Measurements from ENCODE around the gene PDAP1. TPM values are rescaled to one million over a fixed set of nuclear protein-coding genes. Genes with fewer than 3 reads are reported as not detected.

PDAP1 gene
- total and polyA plus RNA-seq, 10 of the 15 experiments (the other 5 are each of a cell fraction or from before 2014, with no cell fraction given): 6.6 to 200 (median 87.7) TPM

DNA sequence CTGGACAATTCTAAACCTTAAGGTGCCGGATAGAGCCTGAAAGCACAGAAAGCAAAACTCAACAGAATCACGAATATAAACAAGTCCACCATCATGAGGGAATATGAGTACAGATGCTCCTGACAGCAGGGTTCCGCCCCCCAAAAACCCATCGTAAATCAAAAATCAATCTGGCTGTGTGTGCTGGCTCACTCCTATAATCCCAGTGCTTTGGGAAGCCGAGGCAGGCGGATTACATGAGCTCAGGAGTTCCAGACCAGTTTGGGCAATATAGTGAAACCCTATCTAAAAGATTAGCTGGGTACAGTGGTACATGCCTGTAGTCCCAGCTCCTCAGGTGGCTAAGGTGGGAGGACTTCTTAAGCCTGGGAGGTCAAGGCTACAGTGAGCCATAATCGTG is 12.6 kb upstream of the PDAP1 start:
- 87% methylated on average over 7 of the region's 7 CpGs for WGBS (ENCODE audit: insufficient coverage, insufficient replicate concordance, low lambda C conversion rate, missing lambda C conversion rate)
- H3K27ac ChIP-seq (ENCODE audit: control insufficient read depth, insufficient read depth): no peak overlapping the region
- TF ChIP-seq EED (IDR thresholded peaks at IDR 0.05; ENCODE audit: low read depth) (no peak), SRF (IDR thresholded peaks at IDR 0.05; ENCODE audit: low read depth in 2 of 2, low read length in 2 of 2) (no peak), MTA3 (IDR thresholded peaks at IDR 0.05; ENCODE audit: borderline replicate concordance, low read length) (no peak), SUZ12 (IDR thresholded peaks at IDR 0.05; ENCODE audit: unreplicated experiment) (no peak), YBX1 (IDR thresholded peaks at IDR 0.05) (no peak), ZNF207 (IDR thresholded peaks at IDR 0.05; ENCODE audit: borderline replicate concordance) (no peak), BRCA1 (IDR thresholded peaks at IDR 0.05; ENCODE audit: low read depth, low read length) (no peak), HCFC1 (IDR thresholded peaks at IDR 0.05; ENCODE audit: low read length) (no peak), POLR2A (IDR thresholded peaks at IDR 0.05; ENCODE audit: low read depth, low read length) (no peak)
- TF ChIP-seq, protein P1, sequence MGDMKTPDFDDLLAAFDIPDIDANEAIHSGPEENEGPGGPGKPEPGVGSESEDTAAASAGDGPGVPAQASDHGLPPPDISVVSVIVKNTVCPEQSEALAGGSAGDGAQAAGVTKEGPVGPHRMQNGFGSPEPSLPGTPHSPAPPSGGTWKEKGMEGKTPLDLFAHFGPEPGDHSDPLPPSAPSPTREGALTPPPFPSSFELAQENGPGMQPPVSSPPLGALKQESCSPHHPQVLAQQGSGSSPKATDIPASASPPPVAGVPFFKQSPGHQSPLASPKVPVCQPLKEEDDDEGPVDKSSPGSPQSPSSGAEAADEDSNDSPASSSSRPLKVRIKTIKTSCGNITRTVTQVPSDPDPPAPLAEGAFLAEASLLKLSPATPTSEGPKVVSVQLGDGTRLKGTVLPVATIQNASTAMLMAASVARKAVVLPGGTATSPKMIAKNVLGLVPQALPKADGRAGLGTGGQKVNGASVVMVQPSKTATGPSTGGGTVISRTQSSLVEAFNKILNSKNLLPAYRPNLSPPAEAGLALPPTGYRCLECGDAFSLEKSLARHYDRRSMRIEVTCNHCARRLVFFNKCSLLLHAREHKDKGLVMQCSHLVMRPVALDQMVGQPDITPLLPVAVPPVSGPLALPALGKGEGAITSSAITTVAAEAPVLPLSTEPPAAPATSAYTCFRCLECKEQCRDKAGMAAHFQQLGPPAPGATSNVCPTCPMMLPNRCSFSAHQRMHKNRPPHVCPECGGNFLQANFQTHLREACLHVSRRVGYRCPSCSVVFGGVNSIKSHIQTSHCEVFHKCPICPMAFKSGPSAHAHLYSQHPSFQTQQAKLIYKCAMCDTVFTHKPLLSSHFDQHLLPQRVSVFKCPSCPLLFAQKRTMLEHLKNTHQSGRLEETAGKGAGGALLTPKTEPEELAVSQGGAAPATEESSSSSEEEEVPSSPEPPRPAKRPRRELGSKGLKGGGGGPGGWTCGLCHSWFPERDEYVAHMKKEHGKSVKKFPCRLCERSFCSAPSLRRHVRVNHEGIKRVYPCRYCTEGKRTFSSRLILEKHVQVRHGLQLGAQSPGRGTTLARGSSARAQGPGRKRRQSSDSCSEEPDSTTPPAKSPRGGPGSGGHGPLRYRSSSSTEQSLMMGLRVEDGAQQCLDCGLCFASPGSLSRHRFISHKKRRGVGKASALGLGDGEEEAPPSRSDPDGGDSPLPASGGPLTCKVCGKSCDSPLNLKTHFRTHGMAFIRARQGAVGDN (IDR thresholded peaks at IDR 0.05): no peak
- TF ChIP-seq, protein P2, sequence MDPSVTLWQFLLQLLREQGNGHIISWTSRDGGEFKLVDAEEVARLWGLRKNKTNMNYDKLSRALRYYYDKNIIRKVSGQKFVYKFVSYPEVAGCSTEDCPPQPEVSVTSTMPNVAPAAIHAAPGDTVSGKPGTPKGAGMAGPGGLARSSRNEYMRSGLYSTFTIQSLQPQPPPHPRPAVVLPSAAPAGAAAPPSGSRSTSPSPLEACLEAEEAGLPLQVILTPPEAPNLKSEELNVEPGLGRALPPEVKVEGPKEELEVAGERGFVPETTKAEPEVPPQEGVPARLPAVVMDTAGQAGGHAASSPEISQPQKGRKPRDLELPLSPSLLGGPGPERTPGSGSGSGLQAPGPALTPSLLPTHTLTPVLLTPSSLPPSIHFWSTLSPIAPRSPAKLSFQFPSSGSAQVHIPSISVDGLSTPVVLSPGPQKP (IDR thresholded peaks at IDR 0.05; ENCODE audit: low read depth, low read length): no peak
- no peak overlapping the region for H3K4me2 ChIP-seq (ENCODE audit: control insufficient read depth, insufficient read depth)
- in situ Hi-C loops (cut with MboI) (no loop called here), intact Hi-C loops (cut with micrococcal nuclease; ENCODE audit: unreplicated experiment) (no loop called here)
- no peak for ATAC-seq
- H3K27me3 ChIP-seq (replicated peaks in 1 of 2; ENCODE audit: control insufficient read depth in 2 of 2, insufficient read depth in 2 of 2, low read length in 1 of 2): no peaks in the 10 kb centered on the region
- no peak overlapping the region for H3K4me3 ChIP-seq
- FAIRE-seq: no peak
- no peak overlapping the region for H3K9ac ChIP-seq (ENCODE audit: control insufficient read depth, insufficient read depth, low read length)
- H3K79me2 ChIP-seq (ENCODE audit: control insufficient read depth, insufficient read depth, low read length): no peaks in the 10 kb centered on the region
- no peaks in the 10 kb centered on the region for H4K20me1 ChIP-seq (ENCODE audit: control insufficient read depth, insufficient read depth)
- H3K9me3 ChIP-seq (replicated peaks; ENCODE audit: control insufficient read depth, insufficient read depth, low read length): no peaks in the 10 kb centered on the region
- ChIA-PET SMC1A (ENCODE audit: uncharacterized antibody, unreplicated experiment) (interaction anchor here (1.5 kb wide), 1 partner anchor 15 kb away, joined by 4 read pairs; no protein-coding TSS in a partner anchor), CTCF (no interaction called here), RAD21 (ENCODE audit: unreplicated experiment) (no interaction called here), POLR2A (interaction anchor here (0.7 kb wide), 1 partner anchor 352 kb away, joined by 4 read pairs; no protein-coding TSS in a partner anchor)
- H3K4me1 ChIP-seq (ENCODE audit: control insufficient read depth, insufficient read depth, low read length): no peaks in the 10 kb centered on the region
- H3K36me3 ChIP-seq (ENCODE audit: control insufficient read depth in 2 of 2, insufficient read depth in 2 of 2, low read length in 1 of 2): peaks cover 10 to 35% of the 10 kb centered on the region in 2 experiments
- no peak for DNase-seq (ENCODE audit: low read depth, low spot score)
- no TSS peak for BruUV-seq (replicated peaks)
- no peak overlapping the region for H2AFZ ChIP-seq (ENCODE audit: control insufficient read depth, low read depth, low read length)
